Measurements from ENCODE around the gene B4GALNT1.

Gene B4GALNT1

DNA sequence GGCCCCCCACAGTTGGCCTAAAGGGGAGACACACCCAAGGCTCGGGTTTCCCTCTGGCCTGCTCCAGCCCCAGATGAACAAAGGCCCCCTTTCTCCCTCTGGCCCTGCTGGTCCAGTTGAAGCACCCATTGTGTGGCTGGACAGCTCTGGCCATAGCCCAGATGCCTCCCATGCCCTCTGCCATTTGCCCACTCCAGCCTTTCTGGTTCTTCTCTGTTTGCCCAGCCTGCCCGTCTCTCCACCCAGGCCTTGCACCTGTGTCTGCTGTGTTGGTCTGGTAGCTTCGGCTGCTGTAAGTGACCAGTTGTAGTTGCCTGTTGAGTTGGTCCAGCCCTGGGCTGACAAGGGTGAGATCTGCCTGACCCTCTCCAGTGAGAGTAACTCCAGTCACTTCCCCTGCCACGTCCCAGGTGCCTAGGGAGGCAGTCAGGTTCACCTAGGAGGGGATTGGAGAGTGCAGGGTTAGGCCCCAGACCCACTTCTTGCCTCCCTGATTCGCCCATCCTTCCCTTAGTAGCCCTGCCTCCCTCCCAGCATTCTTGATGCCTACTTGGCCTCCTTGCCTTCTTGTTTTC, 3.0 kb downstream of the B4GALNT1 start:
- TF ChIP-seq, protein P1, sequence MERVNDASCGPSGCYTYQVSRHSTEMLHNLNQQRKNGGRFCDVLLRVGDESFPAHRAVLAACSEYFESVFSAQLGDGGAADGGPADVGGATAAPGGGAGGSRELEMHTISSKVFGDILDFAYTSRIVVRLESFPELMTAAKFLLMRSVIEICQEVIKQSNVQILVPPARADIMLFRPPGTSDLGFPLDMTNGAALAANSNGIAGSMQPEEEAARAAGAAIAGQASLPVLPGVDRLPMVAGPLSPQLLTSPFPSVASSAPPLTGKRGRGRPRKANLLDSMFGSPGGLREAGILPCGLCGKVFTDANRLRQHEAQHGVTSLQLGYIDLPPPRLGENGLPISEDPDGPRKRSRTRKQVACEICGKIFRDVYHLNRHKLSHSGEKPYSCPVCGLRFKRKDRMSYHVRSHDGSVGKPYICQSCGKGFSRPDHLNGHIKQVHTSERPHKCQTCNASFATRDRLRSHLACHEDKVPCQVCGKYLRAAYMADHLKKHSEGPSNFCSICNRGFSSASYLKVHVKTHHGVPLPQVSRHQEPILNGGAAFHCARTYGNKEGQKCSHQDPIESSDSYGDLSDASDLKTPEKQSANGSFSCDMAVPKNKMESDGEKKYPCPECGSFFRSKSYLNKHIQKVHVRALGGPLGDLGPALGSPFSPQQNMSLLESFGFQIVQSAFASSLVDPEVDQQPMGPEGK (CRISPR knock-in tag; IDR thresholded peaks at IDR 0.05; ENCODE audit: borderline replicate concordance), result no peak
- TF ChIP-seq, protein P2, sequence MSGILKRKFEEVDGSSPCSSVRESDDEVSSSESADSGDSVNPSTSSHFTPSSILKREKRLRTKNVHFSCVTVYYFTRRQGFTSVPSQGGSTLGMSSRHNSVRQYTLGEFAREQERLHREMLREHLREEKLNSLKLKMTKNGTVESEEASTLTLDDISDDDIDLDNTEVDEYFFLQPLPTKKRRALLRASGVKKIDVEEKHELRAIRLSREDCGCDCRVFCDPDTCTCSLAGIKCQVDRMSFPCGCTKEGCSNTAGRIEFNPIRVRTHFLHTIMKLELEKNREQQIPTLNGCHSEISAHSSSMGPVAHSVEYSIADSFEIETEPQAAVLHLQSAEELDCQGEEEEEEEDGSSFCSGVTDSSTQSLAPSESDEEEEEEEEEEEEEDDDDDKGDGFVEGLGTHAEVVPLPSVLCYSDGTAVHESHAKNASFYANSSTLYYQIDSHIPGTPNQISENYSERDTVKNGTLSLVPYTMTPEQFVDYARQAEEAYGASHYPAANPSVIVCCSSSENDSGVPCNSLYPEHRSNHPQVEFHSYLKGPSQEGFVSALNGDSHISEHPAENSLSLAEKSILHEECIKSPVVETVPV (CRISPR knock-in tag; IDR thresholded peaks at IDR 0.05), result no peak
- TF ChIP-seq, protein P3, sequence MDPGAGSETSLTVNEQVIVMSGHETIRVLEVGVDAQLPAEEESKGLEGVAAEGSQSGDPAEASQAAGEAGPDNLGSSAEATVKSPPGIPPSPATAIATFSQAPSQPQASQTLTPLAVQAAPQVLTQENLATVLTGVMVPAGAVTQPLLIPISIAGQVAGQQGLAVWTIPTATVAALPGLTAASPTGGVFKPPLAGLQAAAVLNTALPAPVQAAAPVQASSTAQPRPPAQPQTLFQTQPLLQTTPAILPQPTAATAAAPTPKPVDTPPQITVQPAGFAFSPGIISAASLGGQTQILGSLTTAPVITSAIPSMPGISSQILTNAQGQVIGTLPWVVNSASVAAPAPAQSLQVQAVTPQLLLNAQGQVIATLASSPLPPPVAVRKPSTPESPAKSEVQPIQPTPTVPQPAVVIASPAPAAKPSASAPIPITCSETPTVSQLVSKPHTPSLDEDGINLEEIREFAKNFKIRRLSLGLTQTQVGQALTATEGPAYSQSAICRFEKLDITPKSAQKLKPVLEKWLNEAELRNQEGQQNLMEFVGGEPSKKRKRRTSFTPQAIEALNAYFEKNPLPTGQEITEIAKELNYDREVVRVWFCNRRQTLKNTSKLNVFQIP (CRISPR knock-in tag; IDR thresholded peaks at IDR 0.05; ENCODE audit: borderline replicate concordance, low read depth), result no peak
- TF ChIP-seq, protein P4, sequence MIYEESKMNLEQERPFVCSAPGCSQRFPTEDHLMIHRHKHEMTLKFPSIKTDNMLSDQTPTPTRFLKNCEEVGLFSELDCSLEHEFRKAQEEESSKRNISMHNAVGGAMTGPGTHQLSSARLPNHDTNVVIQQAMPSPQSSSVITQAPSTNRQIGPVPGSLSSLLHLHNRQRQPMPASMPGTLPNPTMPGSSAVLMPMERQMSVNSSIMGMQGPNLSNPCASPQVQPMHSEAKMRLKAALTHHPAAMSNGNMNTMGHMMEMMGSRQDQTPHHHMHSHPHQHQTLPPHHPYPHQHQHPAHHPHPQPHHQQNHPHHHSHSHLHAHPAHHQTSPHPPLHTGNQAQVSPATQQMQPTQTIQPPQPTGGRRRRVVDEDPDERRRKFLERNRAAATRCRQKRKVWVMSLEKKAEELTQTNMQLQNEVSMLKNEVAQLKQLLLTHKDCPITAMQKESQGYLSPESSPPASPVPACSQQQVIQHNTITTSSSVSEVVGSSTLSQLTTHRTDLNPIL (CRISPR knock-in tag; IDR thresholded peaks at IDR 0.05; ENCODE audit: low read depth), result no peak
- TF ChIP-seq ZC3H10 (CRISPR knock-in tag; IDR thresholded peaks at IDR 0.05), result no peak
- no peak for TF ChIP-seq ISL1 (CRISPR knock-in tag; IDR thresholded peaks at IDR 0.05)
- TF ChIP-seq ZFP30 (CRISPR knock-in tag; IDR thresholded peaks at IDR 0.05), result no peak
- no peak for TF ChIP-seq ESRRG (CRISPR knock-in tag; IDR thresholded peaks at IDR 0.05)
- no peak for TF ChIP-seq TOX (CRISPR knock-in tag; IDR thresholded peaks at IDR 0.05; ENCODE audit: borderline replicate concordance)
- TF ChIP-seq ARNTL (CRISPR knock-in tag; IDR thresholded peaks at IDR 0.05; ENCODE audit: borderline replicate concordance, low read depth), result no peak
- TF ChIP-seq ZNF70 (CRISPR knock-in tag; IDR thresholded peaks at IDR 0.05), result no peak
- TF ChIP-seq ZNF8 (CRISPR knock-in tag; IDR thresholded peaks at IDR 0.05), result no peak
- no peak for TF ChIP-seq RARB (CRISPR knock-in tag; IDR thresholded peaks at IDR 0.05)
- no peak for TF ChIP-seq BACH2 (CRISPR knock-in tag; IDR thresholded peaks at IDR 0.05; ENCODE audit: borderline replicate concordance)
- TF ChIP-seq ZFP3 (CRISPR knock-in tag; IDR thresholded peaks at IDR 0.05), result no peak
- no peak for TF ChIP-seq CSDC2 (CRISPR knock-in tag; IDR thresholded peaks at IDR 0.05)
- no peak for TF ChIP-seq GLIS3 (CRISPR knock-in tag; IDR thresholded peaks at IDR 0.05)
- TF ChIP-seq ZNF565 (CRISPR knock-in tag; conservative IDR thresholded peaks at IDR 0.05; ENCODE audit: low read depth), result no peak
- no peak for TF ChIP-seq PPARA (CRISPR knock-in tag; IDR thresholded peaks at IDR 0.05; ENCODE audit: borderline replicate concordance)

DNA sequence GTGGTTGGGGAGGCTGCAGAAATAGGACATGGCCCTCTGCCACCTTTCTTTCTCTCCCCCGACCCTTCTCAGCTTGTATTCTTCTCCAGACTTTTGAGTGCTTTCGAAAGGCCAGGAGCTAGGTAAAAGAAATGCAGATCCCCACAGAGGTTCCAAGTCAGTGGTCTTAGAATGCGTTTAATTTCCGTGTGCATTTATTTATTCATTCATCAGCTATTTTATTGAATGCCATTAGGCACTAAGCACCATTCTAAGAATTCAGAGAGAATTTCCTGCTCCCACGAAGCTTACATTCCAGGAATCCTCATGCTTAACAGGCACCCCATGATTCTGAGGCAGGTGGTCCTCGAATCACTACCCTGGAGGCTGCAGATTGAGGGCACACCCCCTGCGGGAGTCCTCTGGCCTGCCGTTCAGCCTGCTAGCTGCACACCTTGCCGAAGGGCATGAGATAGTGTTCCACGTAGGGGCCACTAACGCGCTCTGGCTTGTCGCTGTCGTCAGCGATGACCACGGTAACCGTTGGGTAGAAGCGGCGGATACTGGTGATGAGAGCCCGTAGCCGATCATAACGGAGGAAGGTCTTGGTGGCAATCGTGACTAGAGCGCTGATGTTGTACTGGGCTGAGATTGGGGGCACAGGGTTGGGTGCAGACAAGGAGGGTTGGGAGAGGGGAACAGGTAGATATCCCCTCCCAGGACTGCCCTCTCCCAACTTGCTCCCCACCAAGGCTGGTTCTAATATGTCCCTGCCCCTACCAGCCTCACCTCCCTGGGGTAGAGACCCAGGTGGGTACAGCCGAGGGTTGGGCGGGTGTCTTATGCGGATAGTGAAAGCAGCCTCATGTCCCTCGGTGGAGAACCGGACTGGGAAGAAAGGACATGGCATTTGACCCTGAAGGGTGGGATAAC, 4.5 kb downstream of the B4GALNT1 start:
- ATAC-seq, result no peak
- no peak for TF ChIP-seq GLIS3 (CRISPR knock-in tag; IDR thresholded peaks at IDR 0.05)
- no peak for TF ChIP-seq BACH2 (CRISPR knock-in tag; IDR thresholded peaks at IDR 0.05; ENCODE audit: borderline replicate concordance)
- TF ChIP-seq TOX (CRISPR knock-in tag; IDR thresholded peaks at IDR 0.05; ENCODE audit: borderline replicate concordance), result no peak
- no peak for TF ChIP-seq ZNF70 (CRISPR knock-in tag; IDR thresholded peaks at IDR 0.05)
- no peak for TF ChIP-seq ESRRG (CRISPR knock-in tag; IDR thresholded peaks at IDR 0.05)
- TF ChIP-seq PPARA (CRISPR knock-in tag; IDR thresholded peaks at IDR 0.05; ENCODE audit: borderline replicate concordance), result no peak

More for the DNA sequence above, 3.0 kb downstream of the B4GALNT1 start:
- no peak for ATAC-seq

DNA sequence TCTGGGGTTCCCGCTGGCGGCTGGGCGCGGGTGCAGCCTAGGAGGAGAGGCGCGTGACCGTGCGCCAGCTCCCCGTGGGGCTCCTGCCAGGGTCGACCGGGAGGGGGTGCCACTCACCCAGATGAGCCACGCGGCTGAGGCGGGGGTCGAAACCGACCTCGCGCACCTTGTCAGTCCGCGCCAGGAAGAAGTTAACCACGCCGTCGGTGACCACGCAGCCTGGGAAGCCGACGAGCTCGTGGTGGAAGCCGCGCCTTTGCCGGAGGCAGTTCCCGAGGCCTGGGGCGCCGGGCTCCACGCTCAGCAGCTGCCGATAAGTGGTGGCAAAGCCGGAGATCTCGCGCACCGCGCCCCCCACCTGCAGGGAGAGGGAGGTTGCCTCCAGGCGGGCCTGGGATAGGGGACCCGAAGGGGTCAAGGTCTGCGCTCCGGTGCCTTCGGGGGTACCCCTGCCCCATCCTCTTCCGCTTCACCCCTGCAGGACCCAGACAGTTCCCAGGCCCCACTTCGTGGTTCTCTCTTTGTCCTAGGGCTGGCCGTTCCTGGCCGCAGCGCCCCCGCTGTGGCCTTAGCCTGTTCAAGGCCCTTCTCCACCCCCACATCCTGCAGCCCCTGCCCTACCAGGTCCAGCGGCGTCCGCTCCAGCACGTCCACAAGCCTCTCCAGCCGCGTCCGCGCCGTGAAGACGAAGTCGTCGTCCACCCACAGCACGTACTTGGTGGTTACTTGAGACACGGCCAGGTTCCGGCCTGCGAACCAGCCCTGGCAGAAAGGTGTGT, 5.3 kb downstream of the B4GALNT1 start:
- no peak for ATAC-seq
- TF ChIP-seq SNAI2 (CRISPR knock-in tag; IDR thresholded peaks at IDR 0.05), result no peak
- TF ChIP-seq, protein P1 (CRISPR knock-in tag; IDR thresholded peaks at IDR 0.05; ENCODE audit: borderline replicate concordance), result no peak
- no peak for TF ChIP-seq ARNTL (CRISPR knock-in tag; IDR thresholded peaks at IDR 0.05; ENCODE audit: borderline replicate concordance, low read depth)
- no peak for TF ChIP-seq ISL1 (CRISPR knock-in tag; IDR thresholded peaks at IDR 0.05)
- no peak for TF ChIP-seq BACH2 (CRISPR knock-in tag; IDR thresholded peaks at IDR 0.05; ENCODE audit: borderline replicate concordance)
- no peak for TF ChIP-seq TOX (CRISPR knock-in tag; IDR thresholded peaks at IDR 0.05; ENCODE audit: borderline replicate concordance)
- TF ChIP-seq, protein P5, sequence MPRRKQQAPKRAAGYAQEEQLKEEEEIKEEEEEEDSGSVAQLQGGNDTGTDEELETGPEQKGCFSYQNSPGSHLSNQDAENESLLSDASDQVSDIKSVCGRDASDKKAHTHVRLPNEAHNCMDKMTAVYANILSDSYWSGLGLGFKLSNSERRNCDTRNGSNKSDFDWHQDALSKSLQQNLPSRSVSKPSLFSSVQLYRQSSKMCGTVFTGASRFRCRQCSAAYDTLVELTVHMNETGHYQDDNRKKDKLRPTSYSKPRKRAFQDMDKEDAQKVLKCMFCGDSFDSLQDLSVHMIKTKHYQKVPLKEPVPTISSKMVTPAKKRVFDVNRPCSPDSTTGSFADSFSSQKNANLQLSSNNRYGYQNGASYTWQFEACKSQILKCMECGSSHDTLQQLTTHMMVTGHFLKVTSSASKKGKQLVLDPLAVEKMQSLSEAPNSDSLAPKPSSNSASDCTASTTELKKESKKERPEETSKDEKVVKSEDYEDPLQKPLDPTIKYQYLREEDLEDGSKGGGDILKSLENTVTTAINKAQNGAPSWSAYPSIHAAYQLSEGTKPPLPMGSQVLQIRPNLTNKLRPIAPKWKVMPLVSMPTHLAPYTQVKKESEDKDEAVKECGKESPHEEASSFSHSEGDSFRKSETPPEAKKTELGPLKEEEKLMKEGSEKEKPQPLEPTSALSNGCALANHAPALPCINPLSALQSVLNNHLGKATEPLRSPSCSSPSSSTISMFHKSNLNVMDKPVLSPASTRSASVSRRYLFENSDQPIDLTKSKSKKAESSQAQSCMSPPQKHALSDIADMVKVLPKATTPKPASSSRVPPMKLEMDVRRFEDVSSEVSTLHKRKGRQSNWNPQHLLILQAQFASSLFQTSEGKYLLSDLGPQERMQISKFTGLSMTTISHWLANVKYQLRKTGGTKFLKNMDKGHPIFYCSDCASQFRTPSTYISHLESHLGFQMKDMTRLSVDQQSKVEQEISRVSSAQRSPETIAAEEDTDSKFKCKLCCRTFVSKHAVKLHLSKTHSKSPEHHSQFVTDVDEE (CRISPR knock-in tag; IDR thresholded peaks at IDR 0.05), result no peak
- TF ChIP-seq, protein P3 (CRISPR knock-in tag; IDR thresholded peaks at IDR 0.05; ENCODE audit: borderline replicate concordance, low read depth), result no peak
- no peak for TF ChIP-seq ZFP3 (CRISPR knock-in tag; IDR thresholded peaks at IDR 0.05)
